ENCODE measurements around the gene TOR1A. TPM values are rescaled to one million over a fixed set of nuclear protein-coding genes. Genes with fewer than 3 reads are reported as not detected.

TOR1A gene
- total RNA-seq, 1 experiment from 2014 or later = 24.4 TPM

DNA sequence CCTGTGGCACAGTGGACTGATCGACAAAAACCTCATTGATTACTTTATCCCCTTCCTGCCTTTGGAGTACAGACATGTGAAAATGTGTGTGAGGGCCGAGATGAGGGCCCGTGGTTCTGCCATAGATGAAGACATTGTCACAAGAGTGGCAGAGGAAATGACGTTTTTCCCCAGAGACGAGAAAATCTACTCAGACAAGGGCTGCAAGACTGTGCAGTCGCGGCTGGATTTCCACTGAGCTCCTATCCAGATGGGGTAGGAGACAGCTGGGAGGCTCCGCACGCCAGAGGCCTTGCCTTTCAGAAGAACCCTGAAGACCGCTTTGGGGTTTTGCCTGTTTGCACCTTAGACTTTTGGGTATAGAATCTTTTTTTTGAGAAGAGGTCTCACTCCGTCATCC, 14.6 kb downstream of the TOR1A start:
- Histone ChIP-seq H3K4me1 (ENCODE audit: control insufficient read depth in 1 of 2, insufficient read depth in 2 of 2, low read length in 2 of 2) (peaks cover 0 to under 1% of the 10 kb centered on the region in 2 experiments; a peak in 2 of 4 replicates), H3K36me3 (ENCODE audit: control insufficient read depth in 1 of 2, insufficient read depth in 2 of 2, low read length in 2 of 2) (peaks cover 8 to 15% of the 10 kb centered on the region in 2 experiments; a peak in 3 of 4 replicates), H3K4me2 (ENCODE audit: low read length) (no peak overlapping the region), H3K9ac (ENCODE audit: low read length) (no peak overlapping the region), H4K20me1 (ENCODE audit: insufficient read depth) (no peaks in the 10 kb centered on the region), H3K27ac (ENCODE audit: low read depth, low read length) (no peak overlapping the region), H3K9me2 (ENCODE audit: insufficient read depth) (no peaks in the 10 kb centered on the region), H3K27me3 (ENCODE audit: insufficient read depth, low read length) (no peaks in the 10 kb centered on the region), H2AFZ (ENCODE audit: low read depth, low read length, poor library complexity, severe bottlenecking) (no peak overlapping the region), H3K9me3 (ENCODE audit: control insufficient read depth in 1 of 2, insufficient read depth in 1 of 2, low read depth in 1 of 2, low read length in 2 of 2) (no peaks in the 10 kb centered on the region), H3K4me3 (replicated peaks in 1 of 2; ENCODE audit: low read depth in 1 of 2, low read length in 2 of 2) (no peak overlapping the region), H3K79me2 (ENCODE audit: insufficient read depth, low read length) (peaks cover 8% of the 10 kb centered on the region; the same call in 1 of the 2 replicates)
- ATAC-seq = no peak
- intact Hi-C loops (cut with micrococcal nuclease) = no loop called here
- BruUV-seq (replicated peaks) = no TSS peak
- DNase-seq (ENCODE audit: low read depth, low spot score) = no peak
- ChIA-PET RAD21 (ENCODE audit: low non-redundant PET in 1 of 2, low total read pairs in 2 of 2, uncharacterized antibody in 2 of 2, unreplicated experiment in 2 of 2) (no interaction called here), CTCF (no interaction called here), POLR2A (no interaction called here)
- TF ChIP-seq TCF7L2 (IDR thresholded peaks at IDR 0.05; ENCODE audit: borderline replicate concordance, extremely low read depth, insufficient read depth, insufficient read length) (no peak), SP1 (IDR thresholded peaks at IDR 0.05; ENCODE audit: low read depth) (no peak), FOSL1 (IDR thresholded peaks at IDR 0.05; ENCODE audit: low read depth) (no peak), POLR2A (IDR thresholded peaks at IDR 0.05; ENCODE audit: borderline replicate concordance, extremely low read depth, insufficient read depth, insufficient read length) (no peak), CEBPB (IDR thresholded peaks at IDR 0.05; ENCODE audit: low read depth) (no peak), ZNF274 (IDR thresholded peaks at IDR 0.05; ENCODE audit: low read depth, low read length) (no peak), EZH2 (IDR thresholded peaks at IDR 0.05) (no peak), EZH2phosphoT487 (IDR thresholded peaks at IDR 0.05; ENCODE audit: borderline replicate concordance) (no peak), YY1 (IDR thresholded peaks at IDR 0.05; ENCODE audit: extremely low read depth, insufficient replicate concordance, low read depth, low read length) (no peak)
- TF ChIP-seq, protein P1, sequence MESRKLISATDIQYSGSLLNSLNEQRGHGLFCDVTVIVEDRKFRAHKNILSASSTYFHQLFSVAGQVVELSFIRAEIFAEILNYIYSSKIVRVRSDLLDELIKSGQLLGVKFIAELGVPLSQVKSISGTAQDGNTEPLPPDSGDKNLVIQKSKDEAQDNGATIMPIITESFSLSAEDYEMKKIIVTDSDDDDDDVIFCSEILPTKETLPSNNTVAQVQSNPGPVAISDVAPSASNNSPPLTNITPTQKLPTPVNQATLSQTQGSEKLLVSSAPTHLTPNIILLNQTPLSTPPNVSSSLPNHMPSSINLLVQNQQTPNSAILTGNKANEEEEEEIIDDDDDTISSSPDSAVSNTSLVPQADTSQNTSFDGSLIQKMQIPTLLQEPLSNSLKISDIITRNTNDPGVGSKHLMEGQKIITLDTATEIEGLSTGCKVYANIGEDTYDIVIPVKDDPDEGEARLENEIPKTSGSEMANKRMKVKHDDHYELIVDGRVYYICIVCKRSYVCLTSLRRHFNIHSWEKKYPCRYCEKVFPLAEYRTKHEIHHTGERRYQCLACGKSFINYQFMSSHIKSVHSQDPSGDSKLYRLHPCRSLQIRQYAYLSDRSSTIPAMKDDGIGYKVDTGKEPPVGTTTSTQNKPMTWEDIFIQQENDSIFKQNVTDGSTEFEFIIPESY (IDR thresholded peaks at IDR 0.05; ENCODE audit: extremely low read depth, insufficient replicate concordance, low read length) = no peak
- TF ChIP-seq, protein P2, sequence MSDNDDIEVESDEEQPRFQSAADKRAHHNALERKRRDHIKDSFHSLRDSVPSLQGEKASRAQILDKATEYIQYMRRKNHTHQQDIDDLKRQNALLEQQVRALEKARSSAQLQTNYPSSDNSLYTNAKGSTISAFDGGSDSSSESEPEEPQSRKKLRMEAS (IDR thresholded peaks at IDR 0.05) = no peak
